B cell (primary cell): ENCODE data around the gene PITX3. TPM values are rescaled to one million over a fixed set of nuclear protein-coding genes. Genes with fewer than 3 reads are reported as not detected.

Source experiments
- ATAC-seq: fragments of 200-7000 bp; cut with Tn5 transposase; one replicate; pipeline ENCODE4 v1.10.0; 2021; ENCODE audit warnings: low read depth, mild to moderate bottlenecking, moderate number of reproducible peaks, moderate library complexity
- CTCF ChIA-PET: fragments of 350-600 bp; sonication (Branson Sonifier 250); formaldehyde crosslinking; loops from one replicate; lab custom pipeline; 2021; ENCODE audit warnings: antibody characterized with exemption, inconsistent platforms; lab: Charles Lee
- POLR2A ChIA-PET: fragments of 350-600 bp; sonication (Branson Sonifier 250); formaldehyde crosslinking; loops from one replicate; lab custom pipeline; 2021; ENCODE audit warnings: antibody characterized with exemption; lab: Charles Lee
- DNase-seq: peaks from one replicate; pipeline ENCODE4 v3.0.0; 2013
- H2AFZ ChIP-seq: 2 replicates; pipeline ENCODE4 v1.6.1; 2012; ENCODE audit warnings: mild to moderate bottlenecking, low read depth, low read length; ENCODE audit not compliant: insufficient read depth, poor library complexity, severe bottlenecking
- H3K27ac ChIP-seq, 2 donors: 1 replicate in 1 of 2; 2 replicates in 1 of 2; pipeline ENCODE4 v1.5.1; 2012 to 2013; ENCODE audit warnings: low read length in 2 of 2, mild to moderate bottlenecking in 2 of 2, moderate library complexity in 1 of 2
- H3K27me3 ChIP-seq, 4 experiments: fragments of 200-600 bp in 1 of 4; sonication (generic) in 1 of 4; replicated peaks in 1 of 4; 1 replicate in 2 of 4; 2 replicates in 2 of 4; pipeline versions ENCODE4 v1.6.1 to v1.7.0; 2013 to 2016; ENCODE audit warnings: low read length in 3 of 4, mild to moderate bottlenecking in 2 of 4, mixed read lengths in 1 of 4, moderate library complexity in 1 of 4; ENCODE audit not compliant: insufficient read depth in 4 of 4, control insufficient read depth in 3 of 4; ENCODE audit errors: control extremely low read depth in 1 of 4
- H3K36me3 ChIP-seq, 2 experiments: replicated peaks in 1 of 2; 1 replicate in 1 of 2; 2 replicates in 1 of 2; pipeline versions ENCODE4 v1.6.1 to v1.7.1; 2013; ENCODE audit warnings: low read length in 1 of 2; ENCODE audit not compliant: insufficient read depth in 2 of 2, control insufficient read depth in 1 of 2; ENCODE audit errors: control extremely low read depth in 1 of 2, extremely low read depth in 1 of 2
- H3K4me1 ChIP-seq, 2 donors: fragments of 200-600 bp in 1 of 2; sonication (generic) in 1 of 2; 1 replicate in 1 of 2; 2 replicates in 1 of 2; pipeline versions ENCODE4 v1.5.1 to v1.6.1; 2013 to 2017; ENCODE audit warnings: low read length in 2 of 2; ENCODE audit not compliant: control insufficient read depth in 2 of 2, insufficient read depth in 2 of 2
- H3K4me2 ChIP-seq: replicated peaks from 2 replicates; pipeline ENCODE3; 2012; ENCODE audit warnings: mild to moderate bottlenecking, low read depth, low read length; ENCODE audit not compliant: poor library complexity, severe bottlenecking
- H3K4me3 ChIP-seq, 5 experiments: fragments of 200-600 bp in 1 of 5; sonication (generic) in 1 of 5; 1 replicate in 3 of 5; 2 replicates in 2 of 5; pipeline versions ENCODE4 v1.5.1 to v1.7.0; 2011 to 2016; ENCODE audit warnings: low read length in 4 of 5, mild to moderate bottlenecking in 4 of 5, low read depth in 2 of 5, control low read depth in 1 of 5, moderate library complexity in 1 of 5; ENCODE audit not compliant: insufficient read depth in 1 of 5; ENCODE audit errors: control extremely low read depth in 1 of 5, extremely low read depth in 1 of 5
- H3K79me2 ChIP-seq: fragments of 200-600 bp; sonication (generic); one replicate; pipeline ENCODE4 v1.6.0; 2016; ENCODE audit warnings: low read length; ENCODE audit not compliant: control insufficient read depth, insufficient read depth
- H3K9ac ChIP-seq: fragments of 200-600 bp; sonication (generic); 2 replicates; pipeline ENCODE4 v1.6.1; 2017; ENCODE audit warnings: mild to moderate bottlenecking, low read length, moderate library complexity
- H3K9me3 ChIP-seq, 3 donors: one replicate each; pipeline versions ENCODE4 v1.6.1 to v1.7.1; 2013; ENCODE audit warnings: low read length in 2 of 3; ENCODE audit not compliant: control insufficient read depth in 2 of 3, insufficient read depth in 1 of 3; ENCODE audit errors: control extremely low read depth in 1 of 3
- H4K20me1 ChIP-seq: 2 replicates; pipeline ENCODE4 v1.6.0; 2012; ENCODE audit warnings: mild to moderate bottlenecking, low read length; ENCODE audit not compliant: insufficient read depth, control insufficient read depth, poor library complexity, severe bottlenecking
- H3K27ac Mint-ChIP-seq: one replicate; pipeline ENCODE4 v1.8.0; 2021; ENCODE audit warnings: mixed read lengths
- H3K27me3 Mint-ChIP-seq: one replicate; pipeline ENCODE4 v1.8.0; 2021; ENCODE audit warnings: mixed read lengths
- H3K4me1 Mint-ChIP-seq: one replicate; pipeline ENCODE4 v1.8.0; 2021; ENCODE audit warnings: mixed read lengths
- H3K4me3 Mint-ChIP-seq: one replicate; pipeline ENCODE4 v1.8.0; 2021; ENCODE audit warnings: mixed read lengths
- H3K9me3 Mint-ChIP-seq: one replicate; pipeline ENCODE4 v1.8.0; 2022; ENCODE audit warnings: mixed read lengths; ENCODE audit not compliant: insufficient read depth
- CTCF ChIP-seq: fragments of 200-600 bp; IDR thresholded peaks from one replicate; pipeline ENCODE4 v1.8.0; 2022; ENCODE audit warnings: antibody characterized with exemption, mild to moderate bottlenecking
- EZH2 ChIP-seq: IDR thresholded peaks from 2 replicates; pipeline ENCODE4 v1.6.1; 2012; ENCODE audit warnings: borderline replicate concordance, low read depth, mild to moderate bottlenecking, moderate library complexity, low read length; ENCODE audit not compliant: insufficient read depth, poor library complexity, severe bottlenecking
- WGBS: methylation state at CpG from one replicate; pipeline ENCODE4 v1.1.5; 2013; ENCODE audit warnings: missing lambda C conversion rate; ENCODE audit not compliant: insufficient coverage; 5-methylcytosine and 5-hydroxymethylcytosine counted together
- intact Hi-C: fragments of 100-400 bp; cut with micrococcal nuclease; formaldehyde crosslinking; loops from one replicate; pipeline ENCODE4 v1.10.0; 2022
- polyA plus RNA-seq: library from polyadenylated mRNA; depleted of rRNA; stranded (reverse); fragments of >200 nt; gene quantifications from 2 replicates; pipeline ENCODE4 v1.2.3, GENCODE V29; 2012
- total RNA-seq, 2 donors: library from RNA; stranded (reverse); fragments of 120-200 nt in 1 of 2; gene quantifications; 1 replicate in 1 of 2; 2 replicates in 1 of 2; pipeline versions ENCODE4 v1.2.3 to v1.2.4, GENCODE V29; 2013 to 2022

The PITX3 gene
- total and polyA plus RNA-seq, 2 donors (not counting 1 experiment from before 2014, with no cell fraction given), result not detected

GRCh38 chr10:102283890-102284289, 42.6 kb upstream of the PITX3 start:
- H3K4me3 Mint-ChIP-seq, result no peak overlapping the region
- no peaks in the 10 kb centered on the region for H3K9me3 ChIP-seq
- H3K27ac ChIP-seq, result no peak overlapping the region
- ATAC-seq (no peak), DNase-seq (no peak)
- TF ChIP-seq EZH2 (no peak), CTCF (no peak)
- POLR2A ChIA-PET, result no interaction called here
- WGBS, result 67% methylated on average over 1 of the region's 2 CpGs
- no peak overlapping the region for H3K4me2 ChIP-seq
- no peaks in the 10 kb centered on the region for H3K27me3 Mint-ChIP-seq
- H2AFZ ChIP-seq, result no peak overlapping the region
- peaks cover 56% of the 10 kb centered on the region for H4K20me1 ChIP-seq
- H3K4me3 ChIP-seq, result no peak overlapping the region
- H3K36me3 ChIP-seq, result peaks cover 0 to 3% of the 10 kb centered on the region in 2 experiments
- H3K9ac ChIP-seq, result no peak overlapping the region
- CTCF ChIA-PET, result no interaction called here
- peaks cover 61% of the 10 kb centered on the region for H3K79me2 ChIP-seq
- H3K4me1 Mint-ChIP-seq, result peaks cover 23% of the 10 kb centered on the region
- intact Hi-C loops, result no loop called here
- H3K27me3 ChIP-seq, result no peaks in the 10 kb centered on the region
- peaks cover 15 to 18% of the 10 kb centered on the region in 2 donors for H3K4me1 ChIP-seq
- no peaks in the 10 kb centered on the region for H3K9me3 Mint-ChIP-seq
- no peak overlapping the region for H3K27ac Mint-ChIP-seq

GRCh38 chr10:102283488-102283887, 42.2 kb upstream of the PITX3 start:
- intact Hi-C loops, result no loop called here
- WGBS, result 80% methylated on average over 2 of the region's 2 CpGs
- Mint-ChIP-seq H3K4me1 (peaks cover 26% of the 10 kb centered on the region), H3K9me3 (no peaks in the 10 kb centered on the region), H3K27me3 (no peaks in the 10 kb centered on the region), H3K4me3 (no peak overlapping the region), H3K27ac (no peak overlapping the region)
- Histone ChIP-seq H3K27me3 (no peaks in the 10 kb centered on the region), H3K9me3 (no peaks in the 10 kb centered on the region), H3K4me3 (no peak overlapping the region), H4K20me1 (peaks cover 60% of the 10 kb centered on the region), H3K4me2 (no peak overlapping the region), H3K36me3 (peaks cover 0 to 3% of the 10 kb centered on the region in 2 experiments), H3K4me1 (peaks cover 15 to 18% of the 10 kb centered on the region in 2 donors), H3K9ac (no peak overlapping the region), H3K27ac (no peak overlapping the region), H2AFZ (no peak overlapping the region), H3K79me2 (peaks cover 59% of the 10 kb centered on the region)
- ChIA-PET CTCF (no interaction called here), POLR2A (no interaction called here)
- ATAC-seq (no peak), DNase-seq (no peak)
- TF ChIP-seq EZH2 (no peak), CTCF (no peak)
